ENCODE data around the gene CRACR2A. TPM values are rescaled to one million over a fixed set of nuclear protein-coding genes. Genes with fewer than 3 reads are reported as not detected.

Gene CRACR2A
- total and polyA plus RNA-seq, 2 of the 4 experiments (the other 2 are of a cell fraction): 0.54 to 0.60 TPM

DNA sequence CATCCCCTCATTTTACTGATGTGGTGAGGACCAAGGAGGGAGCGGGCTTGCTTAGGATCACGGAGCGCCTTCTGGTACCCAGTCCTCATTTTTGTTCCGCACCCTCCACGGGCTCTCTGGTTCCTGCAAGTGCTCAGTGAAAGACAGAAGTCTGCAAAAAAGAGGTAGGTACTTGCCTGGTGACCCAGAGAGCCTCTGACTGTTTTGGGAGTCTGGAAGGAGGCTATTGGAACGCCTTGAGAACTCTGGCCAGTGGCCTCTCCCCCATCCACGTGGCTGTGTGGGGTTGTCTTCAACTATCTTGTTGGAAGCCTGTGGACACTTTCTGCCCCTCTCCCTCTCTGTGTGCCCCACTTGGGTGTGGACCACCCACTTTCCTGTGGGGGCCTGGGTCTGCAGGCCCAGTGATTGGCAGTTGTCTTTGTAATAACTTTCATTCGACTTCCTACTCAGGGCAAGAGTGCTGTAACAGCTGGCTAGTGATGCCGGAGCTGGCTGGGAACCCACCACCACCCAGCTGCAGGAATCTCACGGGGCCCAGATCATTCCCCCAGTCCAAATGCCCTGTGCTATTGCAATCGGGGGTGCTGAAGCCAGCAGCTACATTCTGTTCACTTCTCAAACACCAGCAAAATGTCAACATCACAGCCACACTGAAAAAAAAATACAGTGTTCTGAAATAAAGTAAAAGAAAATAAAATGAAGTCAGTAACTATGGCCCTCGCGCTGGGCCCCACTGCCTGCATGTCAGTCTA is 139.1 kb downstream of the CRACR2A start:
- no TSS peak for BruUV-seq (replicated peaks)
- no peak overlapping the region for H4K8ac ChIP-seq (ENCODE audit: low read depth in 2 of 2, low read length in 2 of 2)
- POLR2A ChIA-PET (ENCODE audit: unreplicated experiment): no interaction called here
- no peak overlapping the region for H2BK120ac ChIP-seq (ENCODE audit: low read depth, low read length)
- dilution Hi-C loops (cut with HindIII; ENCODE audit: low sequenced_read_pairs, unreplicated experiment) (no loop called here), intact Hi-C loops (cut with micrococcal nuclease) (no loop called here), in situ Hi-C loops (cut with MboI; ENCODE audit: low sequenced_read_pairs) (no loop called here)
- H3K9me1 ChIP-seq (ENCODE audit: insufficient read depth, low read length): no peaks in the 10 kb centered on the region
- H4K91ac ChIP-seq (ENCODE audit: insufficient read depth, low read depth, low read length): no peak overlapping the region
- no peaks in the 10 kb centered on the region for H3K9me3 ChIP-seq (ENCODE audit: control insufficient read depth, insufficient read depth, low read length)
- no peak overlapping the region for H2BK20ac ChIP-seq (ENCODE audit: low read depth, low read length)
- H3K4ac ChIP-seq (ENCODE audit: low read depth, low read length): no peak overlapping the region
- H3K4me3 ChIP-seq (ENCODE audit: insufficient read depth, low read depth, low read length): no peak overlapping the region
- H3K4me1 ChIP-seq (ENCODE audit: control insufficient read depth, insufficient read depth, low read length): no peaks in the 10 kb centered on the region
- no peaks in the 10 kb centered on the region for H3K36me3 ChIP-seq (ENCODE audit: control insufficient read depth, insufficient read depth, low read length)
- no peak overlapping the region for H2AK5ac ChIP-seq (ENCODE audit: low read depth, low read length)
- H4K20me1 ChIP-seq (ENCODE audit: insufficient read depth, low read length): no peaks in the 10 kb centered on the region
- H3K18ac ChIP-seq (ENCODE audit: low read depth, low read length): no peak overlapping the region
- no peak overlapping the region for H3K56ac ChIP-seq (ENCODE audit: extremely low read depth, insufficient read depth, low read length)
- H2AK9ac ChIP-seq (replicated peaks; ENCODE audit: low read depth, low read length, poor library complexity): no peak overlapping the region
- no peak overlapping the region for H3K4me2 ChIP-seq (ENCODE audit: low read depth, low read length)
- H3K9ac ChIP-seq (ENCODE audit: low read depth, low read length): no peak overlapping the region
- H2BK15ac ChIP-seq (ENCODE audit: low read depth, low read length): no peak overlapping the region
- peaks cover 17% of the 10 kb centered on the region for H3K27me3 ChIP-seq (ENCODE audit: control insufficient read depth, insufficient read depth, low read length)
- H4K5ac ChIP-seq (ENCODE audit: low read depth, low read length): no peak overlapping the region
- DNase-seq: no peak
- no peak overlapping the region for H2BK5ac ChIP-seq (ENCODE audit: low read depth, low read length, poor library complexity, severe bottlenecking)
- no peak for TF ChIP-seq NFE2L2 (IDR thresholded peaks at IDR 0.05; ENCODE audit: low read depth, low read length)
- no peak for TF ChIP-seq SMC3 (IDR thresholded peaks at IDR 0.05; ENCODE audit: low read depth, low read length)
- no peak for TF ChIP-seq RAD21 (IDR thresholded peaks at IDR 0.05; ENCODE audit: low read length)
- TF ChIP-seq CEBPB (IDR thresholded peaks at IDR 0.05; ENCODE audit: low read depth, low read length): no peak
- TF ChIP-seq, protein P1, sequence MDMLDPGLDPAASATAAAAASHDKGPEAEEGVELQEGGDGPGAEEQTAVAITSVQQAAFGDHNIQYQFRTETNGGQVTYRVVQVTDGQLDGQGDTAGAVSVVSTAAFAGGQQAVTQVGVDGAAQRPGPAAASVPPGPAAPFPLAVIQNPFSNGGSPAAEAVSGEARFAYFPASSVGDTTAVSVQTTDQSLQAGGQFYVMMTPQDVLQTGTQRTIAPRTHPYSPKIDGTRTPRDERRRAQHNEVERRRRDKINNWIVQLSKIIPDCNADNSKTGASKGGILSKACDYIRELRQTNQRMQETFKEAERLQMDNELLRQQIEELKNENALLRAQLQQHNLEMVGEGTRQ (IDR thresholded peaks at IDR 0.05; ENCODE audit: low read depth, low read length): no peak
- no peak for TF ChIP-seq CTCF (conservative IDR thresholded peaks at IDR 0.05; ENCODE audit: low read depth, low read length)
- TF ChIP-seq, protein P2, sequence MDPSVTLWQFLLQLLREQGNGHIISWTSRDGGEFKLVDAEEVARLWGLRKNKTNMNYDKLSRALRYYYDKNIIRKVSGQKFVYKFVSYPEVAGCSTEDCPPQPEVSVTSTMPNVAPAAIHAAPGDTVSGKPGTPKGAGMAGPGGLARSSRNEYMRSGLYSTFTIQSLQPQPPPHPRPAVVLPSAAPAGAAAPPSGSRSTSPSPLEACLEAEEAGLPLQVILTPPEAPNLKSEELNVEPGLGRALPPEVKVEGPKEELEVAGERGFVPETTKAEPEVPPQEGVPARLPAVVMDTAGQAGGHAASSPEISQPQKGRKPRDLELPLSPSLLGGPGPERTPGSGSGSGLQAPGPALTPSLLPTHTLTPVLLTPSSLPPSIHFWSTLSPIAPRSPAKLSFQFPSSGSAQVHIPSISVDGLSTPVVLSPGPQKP (IDR thresholded peaks at IDR 0.05; ENCODE audit: borderline replicate concordance, low read depth, low read length): no peak
- no peak for TF ChIP-seq MAFK (IDR thresholded peaks at IDR 0.05; ENCODE audit: low read depth, low read length)
- no peak for TF ChIP-seq POLR2A (IDR thresholded peaks at IDR 0.05; ENCODE audit: low read depth, low read length)
- TF ChIP-seq BHLHE40 (IDR thresholded peaks at IDR 0.05; ENCODE audit: low read depth, low read length): no peak
- no peak for TF ChIP-seq MAZ (IDR thresholded peaks at IDR 0.05; ENCODE audit: borderline replicate concordance, low read depth, low read length)
- TF ChIP-seq FOS (IDR thresholded peaks at IDR 0.05; ENCODE audit: low read depth, low read length): no peak
- no peak for TF ChIP-seq MXI1 (IDR thresholded peaks at IDR 0.05; ENCODE audit: borderline replicate concordance, low read depth, low read length)
- no peak for ATAC-seq (ENCODE audit: low read depth)
- H3K14ac ChIP-seq (replicated peaks; ENCODE audit: low read depth, low read length): no peak overlapping the region
- no peaks in the 10 kb centered on the region for H3K79me1 ChIP-seq (ENCODE audit: low read depth in 1 of 2, low read length in 2 of 2)
- WGBS, 2 experiments (ENCODE audit: extremely low coverage in 2 of 2, insufficient read length in 1 of 2): no CpG with 5 or more reads among the region's 13 CpGs
- no peak overlapping the region for H2AFZ ChIP-seq (replicated peaks; ENCODE audit: low read length, poor library complexity)
- no peak overlapping the region for H3K23ac ChIP-seq (ENCODE audit: low read depth, low read length)
- CTCF ChIA-PET: no interaction called here
- no peak overlapping the region for H3K27ac ChIP-seq (ENCODE audit: insufficient read depth, low read length)

Measured in IMR-90 (cell line).